ENCODE results near the gene RFTN1.
"Not testable (repeated sequence)": the region's sequence is repeated elsewhere in the genome, so short reads cannot be mapped to it uniquely, and the experiment has no call there.

- TF ChIP-seq CTCF, POLR2A (IDR thresholded peaks at IDR 0.05): not testable (repeated sequence)
These were observed 203.0 kb downstream of the RFTN1 start for GRCh38 chr3:16310486-16310885.

All from ovary (tissue), 3 donors.